GM21786 (cell line): ENCODE measurements around the gene FAM161A.
A peak's percentile ranks its signal among the peaks of the same experiment; 100 is the strongest.
"Not testable (repeated sequence)": the region's sequence is repeated elsewhere in the genome, so short reads cannot be mapped to it uniquely, and the experiment has no call there.

Experiments
- ATAC-seq: cut with Tn5 transposase; IDR thresholded peaks from one replicate; pipeline ENCODE4 v1.9.1; 2021; ENCODE audit not compliant: unreplicated experiment

FAM161A gene, protein sequence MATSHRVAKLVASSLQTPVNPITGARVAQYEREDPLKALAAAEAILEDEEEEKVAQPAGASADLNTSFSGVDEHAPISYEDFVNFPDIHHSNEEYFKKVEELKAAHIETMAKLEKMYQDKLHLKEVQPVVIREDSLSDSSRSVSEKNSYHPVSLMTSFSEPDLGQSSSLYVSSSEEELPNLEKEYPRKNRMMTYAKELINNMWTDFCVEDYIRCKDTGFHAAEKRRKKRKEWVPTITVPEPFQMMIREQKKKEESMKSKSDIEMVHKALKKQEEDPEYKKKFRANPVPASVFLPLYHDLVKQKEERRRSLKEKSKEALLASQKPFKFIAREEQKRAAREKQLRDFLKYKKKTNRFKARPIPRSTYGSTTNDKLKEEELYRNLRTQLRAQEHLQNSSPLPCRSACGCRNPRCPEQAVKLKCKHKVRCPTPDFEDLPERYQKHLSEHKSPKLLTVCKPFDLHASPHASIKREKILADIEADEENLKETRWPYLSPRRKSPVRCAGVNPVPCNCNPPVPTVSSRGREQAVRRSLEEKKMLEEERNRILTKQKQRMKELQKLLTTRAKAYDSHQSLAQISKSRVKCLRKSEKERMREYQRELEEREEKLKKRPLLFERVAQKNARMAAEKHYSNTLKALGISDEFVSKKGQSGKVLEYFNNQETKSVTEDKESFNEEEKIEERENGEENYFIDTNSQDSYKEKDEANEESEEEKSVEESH

DNA sequence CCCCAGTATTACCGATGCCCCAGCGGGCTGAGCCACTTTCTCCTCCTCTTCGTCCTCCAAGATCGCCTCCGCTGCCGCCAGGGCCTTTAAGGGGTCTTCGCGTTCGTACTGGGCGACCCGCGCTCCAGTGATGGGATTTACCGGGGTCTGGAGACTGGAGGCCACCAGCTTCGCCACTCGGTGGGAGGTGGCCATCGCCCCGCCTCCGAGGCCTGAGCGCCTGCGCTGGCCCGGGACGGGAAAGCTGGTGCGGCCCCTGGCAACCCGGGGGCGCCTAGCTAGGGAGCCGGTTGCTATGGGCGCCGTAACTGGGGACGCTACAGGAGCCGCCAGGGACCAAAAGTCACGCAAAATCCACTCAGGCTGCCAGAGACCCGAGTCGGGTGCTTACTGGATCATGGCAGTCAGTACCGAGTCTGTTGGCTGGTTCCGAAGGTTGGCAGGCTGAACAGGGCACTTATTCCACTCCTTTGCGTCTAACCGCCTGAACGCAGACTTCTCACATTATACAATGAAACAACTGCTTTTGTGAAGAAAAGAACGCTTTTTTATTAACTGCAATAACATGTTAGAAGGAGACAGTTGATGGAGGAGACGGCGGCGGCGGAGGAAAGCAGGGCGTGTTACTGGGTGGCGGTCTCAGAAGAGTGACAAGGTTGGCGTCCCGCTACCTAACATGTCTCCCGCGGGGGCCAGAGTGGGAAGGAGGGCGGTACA, at the start of gene FAM161A:
Gene FAM161A, minus strand, starts transcription at position 214 of the 717 bp plus-strand sequence. Its CDS starts 19 bp downstream, at position 195.
- ATAC-seq = peak; percentile 77

DNA sequence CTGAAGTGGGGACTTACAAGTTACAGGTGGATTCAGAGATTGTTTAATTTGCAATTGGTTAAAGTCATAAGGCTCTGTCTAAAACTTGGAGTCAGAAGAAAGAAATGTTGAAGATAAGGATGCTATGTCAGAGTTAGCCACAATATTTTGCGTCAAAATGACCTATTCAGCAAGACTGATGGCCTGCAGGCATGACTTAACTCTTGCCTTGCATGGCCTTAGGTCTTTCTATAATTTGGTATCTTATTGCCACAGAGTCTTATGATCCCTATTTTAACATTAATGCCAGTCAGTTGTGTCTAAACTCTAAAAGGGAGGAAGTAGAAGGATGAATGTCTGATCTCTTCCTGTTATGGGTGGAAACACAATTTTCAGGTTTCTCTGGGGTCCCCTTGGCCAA, 46.4 kb upstream of the FAM161A start:
- no peak for ATAC-seq

DNA sequence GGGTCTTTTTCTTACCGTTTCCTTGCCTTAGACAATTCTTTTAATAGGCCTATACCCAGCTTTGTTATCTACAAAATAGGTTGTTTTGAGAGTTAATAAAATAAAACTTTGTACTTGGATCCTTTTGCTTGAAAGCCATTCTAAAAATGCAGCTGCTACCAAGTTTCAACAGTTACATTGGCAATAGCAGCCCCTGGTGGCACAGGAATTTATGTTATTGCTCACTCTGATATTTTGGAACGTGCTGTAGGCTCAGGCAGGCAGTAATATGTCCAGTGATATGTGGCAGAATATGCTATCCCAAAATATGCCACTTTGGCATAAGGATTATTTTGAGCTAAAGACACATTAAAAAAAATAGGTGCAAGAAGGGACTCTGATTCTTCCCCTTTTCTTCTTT, 45.0 kb upstream of the FAM161A start:
- ATAC-seq = no peak

DNA sequence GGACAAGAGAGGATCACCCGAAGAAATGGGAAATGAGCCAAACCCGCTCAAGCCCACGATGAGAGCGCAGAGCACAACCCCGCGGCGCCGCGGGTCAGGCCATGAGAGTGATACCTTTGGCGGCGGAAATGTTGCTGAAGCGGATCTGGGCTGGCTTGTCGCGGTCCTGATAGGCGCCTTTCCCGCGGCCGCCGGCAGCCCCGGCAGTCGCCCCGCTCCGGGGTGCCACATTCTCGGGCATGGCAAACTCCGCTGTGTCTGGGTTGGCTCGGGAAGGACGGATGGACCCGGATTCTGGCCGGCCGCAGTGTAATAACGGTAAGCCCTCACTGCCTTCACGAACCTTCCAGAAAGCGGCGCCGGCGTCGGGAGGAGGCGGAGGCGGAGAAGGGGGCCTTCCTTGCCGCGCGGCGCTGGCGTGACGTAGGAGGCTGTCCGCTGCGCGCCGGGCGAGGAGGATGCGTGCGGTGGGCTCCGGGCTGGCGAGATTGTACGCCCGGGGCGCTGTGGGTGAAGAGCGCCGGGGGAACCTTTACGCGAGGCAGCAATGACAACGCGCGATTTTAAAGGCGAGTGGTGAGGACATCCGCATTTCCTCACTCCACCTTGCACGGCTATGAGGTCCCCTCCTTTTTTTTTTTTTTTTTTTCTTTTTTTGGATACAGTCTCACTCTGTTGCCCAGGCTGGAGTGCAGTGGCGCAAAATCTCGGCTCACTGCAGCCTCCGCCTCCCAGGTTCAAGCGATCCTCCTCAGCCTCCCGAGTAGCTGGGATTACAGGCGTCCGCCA, 34.6 kb upstream of the FAM161A start, which contains the start of gene CCT4:
Gene CCT4, minus strand, starts transcription at position 390 of the 789 bp plus-strand sequence. Its CDS starts 149 bp downstream, at position 241.
- ATAC-seq = peak; percentile 80

DNA sequence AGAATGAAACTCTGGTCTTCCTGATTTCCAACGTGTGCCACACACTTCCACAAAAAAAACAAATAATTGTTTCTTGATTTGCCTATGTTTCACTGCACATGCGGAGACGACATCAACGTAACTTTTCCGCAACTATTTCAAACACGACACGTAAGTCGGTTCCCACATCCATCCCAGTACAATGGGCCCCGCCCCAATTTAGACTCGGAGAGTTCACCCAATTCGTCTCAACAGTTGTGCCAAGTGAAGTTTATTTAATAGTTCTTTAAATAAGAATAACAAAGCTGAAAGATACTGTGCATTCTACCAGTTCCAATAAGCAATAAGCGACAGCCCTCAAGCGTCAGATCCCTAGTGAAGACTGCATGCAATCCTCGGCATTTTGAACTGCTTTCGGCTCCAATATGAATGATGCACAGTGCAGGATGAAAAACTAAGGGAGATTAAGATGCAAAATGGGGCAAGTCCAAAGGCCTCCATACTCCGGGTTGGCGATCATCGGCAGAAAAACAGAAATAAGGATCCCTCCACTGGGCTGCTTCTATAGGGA, 33.9 kb upstream of the FAM161A start:
- no peak for ATAC-seq

DNA sequence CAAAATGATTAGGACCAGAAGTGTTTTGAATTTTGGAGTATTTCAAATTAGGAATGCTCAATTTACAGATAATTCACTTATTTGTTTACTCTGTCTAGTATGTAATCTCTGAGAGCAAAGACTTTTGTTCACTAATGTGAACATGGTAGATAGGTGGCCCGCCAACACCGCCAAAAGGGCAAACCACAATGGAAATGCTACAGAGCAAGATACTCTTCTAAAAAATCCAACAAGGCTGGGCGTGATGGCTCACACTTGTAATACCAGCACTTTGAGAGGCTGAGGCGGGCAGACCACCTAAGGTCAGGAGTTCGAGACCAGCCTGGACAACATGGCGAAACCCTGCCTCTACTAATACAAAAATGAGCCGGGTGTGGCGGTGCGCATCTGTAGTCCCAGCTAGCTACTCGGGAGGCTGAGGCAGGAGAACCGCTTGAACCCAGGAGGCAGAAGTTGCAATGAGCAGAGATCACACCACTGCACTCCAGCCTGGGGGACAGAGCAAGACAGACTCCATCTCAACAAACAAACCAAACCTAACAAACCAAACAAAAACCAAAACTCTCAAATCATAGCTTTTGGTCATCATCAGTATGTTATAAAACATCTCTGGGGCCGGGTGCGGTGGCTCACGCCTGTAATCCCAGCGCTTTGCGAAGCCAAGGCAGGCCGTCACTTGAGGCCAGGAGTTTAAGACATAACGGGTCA, 32.2 kb upstream of the FAM161A start:
- no peak for ATAC-seq

DNA sequence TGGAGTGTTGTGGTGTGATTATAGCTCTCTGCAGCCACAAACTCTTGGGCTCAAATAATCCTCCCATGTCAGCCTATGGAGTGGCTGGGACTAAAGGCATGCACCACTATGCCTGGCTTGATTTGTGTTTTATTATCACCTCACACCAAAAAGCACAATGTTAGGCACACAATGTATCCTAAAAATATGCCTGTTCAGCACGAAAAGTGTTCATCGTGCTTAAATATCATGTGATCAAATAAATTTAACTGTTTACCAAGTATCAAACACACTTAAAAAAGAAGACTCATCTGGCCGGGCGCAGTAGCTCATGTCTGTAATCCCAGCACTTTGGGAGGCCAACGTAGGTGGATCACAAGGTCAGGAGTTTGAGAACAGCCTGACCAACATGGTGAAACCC, 29.0 kb upstream of the FAM161A start:
- ATAC-seq = no peak

DNA sequence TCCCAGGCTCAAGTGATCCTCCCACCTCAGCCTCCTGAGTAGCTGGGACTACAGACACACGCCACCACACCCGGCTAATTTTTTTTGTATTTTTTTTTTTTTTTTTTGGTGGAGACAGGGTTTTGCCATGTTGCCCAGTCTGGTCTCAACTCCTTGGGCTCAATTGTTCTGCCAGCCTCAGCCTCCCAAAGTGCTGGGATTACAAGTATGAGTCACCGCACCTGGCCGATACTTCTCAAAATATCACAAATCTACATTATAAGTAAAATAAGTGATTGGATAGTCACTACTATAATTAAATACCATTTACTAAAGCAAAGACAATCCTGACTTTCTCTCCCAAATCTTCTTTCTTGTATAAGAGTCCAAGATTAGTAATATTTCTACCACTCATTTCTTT, 25.5 kb upstream of the FAM161A start:
- not testable (repeated sequence) for ATAC-seq

DNA sequence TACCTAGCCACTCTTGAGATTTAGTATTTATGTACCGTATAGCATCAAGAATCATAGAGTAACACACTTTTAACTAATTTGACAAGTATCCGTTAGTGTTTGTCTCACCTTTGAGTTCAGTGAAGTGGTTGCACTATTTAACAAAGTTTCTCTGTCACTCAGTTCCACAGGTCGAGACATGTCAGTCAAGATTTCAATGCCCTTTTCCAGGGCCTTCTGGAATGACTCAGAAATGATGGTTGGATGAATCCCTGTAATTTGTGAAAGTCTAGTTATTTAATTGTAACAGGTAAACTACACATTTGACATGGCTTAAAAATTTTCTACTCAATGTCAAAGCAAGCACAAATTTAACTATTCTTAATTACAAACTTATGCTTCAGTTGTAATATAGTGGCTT, 24.9 kb upstream of the FAM161A start:
- no peak for ATAC-seq

DNA sequence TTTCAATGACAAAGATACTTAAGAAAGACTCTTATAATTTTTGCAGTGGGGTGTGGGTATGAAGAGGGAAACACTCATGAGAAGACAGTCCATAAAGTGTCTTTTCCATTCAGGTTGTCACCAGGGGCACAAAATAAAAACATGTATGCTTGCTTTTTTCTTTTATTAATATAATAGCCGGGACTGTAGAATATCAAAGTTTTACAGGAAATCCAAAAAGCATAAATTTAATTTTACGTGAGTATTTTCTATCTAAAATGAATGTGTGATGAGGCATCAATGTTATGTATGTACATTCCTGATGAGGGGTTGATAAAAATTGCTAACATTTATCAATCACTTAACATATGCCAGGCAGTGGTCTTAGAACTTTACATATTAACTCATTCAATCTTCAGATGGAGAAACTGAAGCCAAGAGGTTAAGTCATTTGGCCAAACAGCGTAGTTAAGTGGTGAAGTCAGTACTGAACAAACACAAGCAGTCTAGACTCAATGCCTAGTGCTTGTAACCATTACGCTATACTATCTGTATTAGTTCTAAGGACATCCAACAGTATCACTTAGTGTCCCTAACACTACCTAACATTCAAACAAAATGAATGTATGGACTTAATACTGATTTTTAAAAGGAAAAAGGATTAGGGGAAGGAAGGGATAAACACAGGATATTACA, 23.8 kb upstream of the FAM161A start:
- no peak for ATAC-seq

DNA sequence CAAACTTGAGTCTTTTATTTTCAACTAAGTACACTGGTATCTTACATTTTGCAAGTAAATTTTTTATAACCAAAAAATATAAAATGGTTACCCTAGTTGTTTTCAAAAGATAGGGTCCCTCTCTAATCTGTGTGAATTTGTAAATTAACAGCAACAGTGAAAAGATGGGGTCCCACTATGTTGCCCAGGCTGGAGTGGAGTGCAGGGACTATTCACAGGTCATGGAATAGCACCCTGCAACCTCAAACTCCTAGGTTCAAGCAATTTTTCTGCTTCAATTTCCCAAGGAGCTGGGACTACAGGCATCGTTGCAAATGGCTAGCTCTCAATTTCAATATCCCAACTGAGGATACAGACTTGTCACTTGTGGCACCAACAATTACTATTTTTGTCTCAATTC, 22.5 kb upstream of the FAM161A start:
- ATAC-seq = no peak

DNA sequence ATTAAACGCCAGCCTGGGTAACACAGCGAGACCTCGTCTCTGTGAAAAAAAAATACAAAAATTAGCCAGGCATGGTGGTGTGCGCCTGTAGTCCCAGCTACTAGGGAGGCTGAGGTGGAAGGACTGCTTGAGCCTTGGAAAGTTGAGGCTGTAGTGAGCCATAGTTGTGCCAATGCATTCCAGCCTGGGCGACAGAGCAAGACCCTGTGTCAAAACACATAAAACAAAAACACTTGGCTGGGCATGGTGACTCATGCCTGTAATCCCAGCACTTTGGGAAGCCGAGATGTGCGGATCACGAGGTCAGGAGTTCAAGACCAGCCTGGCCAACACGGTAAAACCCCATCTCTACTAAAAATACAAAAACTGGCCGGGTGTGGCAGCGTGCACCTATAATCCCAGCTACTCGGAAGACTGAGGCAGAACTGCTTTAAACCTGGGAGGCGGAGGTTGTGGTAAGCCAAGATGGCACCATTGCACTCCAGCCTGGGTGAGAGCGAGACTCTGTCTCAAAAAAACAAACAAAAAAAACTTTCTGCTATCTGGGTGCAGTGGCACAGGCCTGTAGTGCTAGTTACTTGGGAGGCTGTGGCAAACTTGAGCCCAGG, 12.7 kb upstream of the FAM161A start:
- not testable (repeated sequence) for ATAC-seq

DNA sequence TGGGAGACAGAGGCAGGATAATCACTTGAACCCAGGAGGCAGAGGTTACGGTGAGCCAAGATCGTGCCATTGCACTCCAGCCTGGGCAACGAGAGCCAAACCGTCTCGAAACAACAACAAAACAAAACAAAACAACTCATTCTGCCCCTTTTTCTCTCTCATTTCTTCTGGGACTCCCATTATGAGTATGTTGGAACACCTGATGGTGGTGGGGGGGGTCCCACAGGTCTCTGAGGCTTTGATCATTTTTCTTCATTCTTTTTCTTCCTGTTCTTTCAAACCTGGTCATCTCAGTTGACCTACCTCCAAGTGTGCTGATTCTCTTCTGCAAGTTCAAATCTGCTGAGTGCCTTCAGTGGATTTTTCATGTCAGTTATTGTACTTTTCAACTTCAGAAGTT, 8.2 kb upstream of the FAM161A start:
- ATAC-seq = no peak

DNA sequence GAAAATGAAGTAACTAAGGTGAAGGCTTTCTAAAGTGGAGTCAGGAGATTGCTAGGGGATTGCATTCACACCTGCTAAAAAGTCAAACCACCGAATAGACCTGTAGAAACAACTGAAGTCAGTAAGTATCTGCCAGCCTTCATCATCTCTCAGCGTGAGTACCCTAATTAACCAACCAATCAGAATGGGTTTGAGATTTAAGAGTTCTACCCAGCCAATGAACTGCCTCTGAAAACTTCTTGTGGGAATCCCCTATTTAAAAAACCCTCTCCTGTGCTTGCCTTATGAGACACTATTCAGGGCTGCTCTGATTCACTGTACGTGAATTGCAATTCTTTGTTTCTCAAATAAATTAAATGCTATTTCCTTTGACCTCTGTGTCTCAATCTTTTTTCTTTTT, 3.4 kb upstream of the FAM161A start:
- ATAC-seq = no peak

DNA sequence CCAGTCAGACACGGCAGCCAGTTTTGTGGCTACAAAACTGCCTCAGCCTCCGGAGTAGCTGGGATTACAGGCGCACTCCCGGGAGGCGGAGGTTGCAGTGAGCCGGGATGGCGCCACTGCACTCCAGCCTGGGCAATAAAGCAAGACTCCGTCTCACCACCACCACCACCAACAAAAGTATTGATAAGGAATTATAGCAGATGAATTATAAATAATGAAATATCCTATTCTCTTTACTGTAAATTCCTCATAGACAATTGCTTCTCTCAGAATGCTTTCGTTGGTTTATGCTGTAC, 1.4 kb upstream of the FAM161A start:
- no peak for ATAC-seq

DNA sequence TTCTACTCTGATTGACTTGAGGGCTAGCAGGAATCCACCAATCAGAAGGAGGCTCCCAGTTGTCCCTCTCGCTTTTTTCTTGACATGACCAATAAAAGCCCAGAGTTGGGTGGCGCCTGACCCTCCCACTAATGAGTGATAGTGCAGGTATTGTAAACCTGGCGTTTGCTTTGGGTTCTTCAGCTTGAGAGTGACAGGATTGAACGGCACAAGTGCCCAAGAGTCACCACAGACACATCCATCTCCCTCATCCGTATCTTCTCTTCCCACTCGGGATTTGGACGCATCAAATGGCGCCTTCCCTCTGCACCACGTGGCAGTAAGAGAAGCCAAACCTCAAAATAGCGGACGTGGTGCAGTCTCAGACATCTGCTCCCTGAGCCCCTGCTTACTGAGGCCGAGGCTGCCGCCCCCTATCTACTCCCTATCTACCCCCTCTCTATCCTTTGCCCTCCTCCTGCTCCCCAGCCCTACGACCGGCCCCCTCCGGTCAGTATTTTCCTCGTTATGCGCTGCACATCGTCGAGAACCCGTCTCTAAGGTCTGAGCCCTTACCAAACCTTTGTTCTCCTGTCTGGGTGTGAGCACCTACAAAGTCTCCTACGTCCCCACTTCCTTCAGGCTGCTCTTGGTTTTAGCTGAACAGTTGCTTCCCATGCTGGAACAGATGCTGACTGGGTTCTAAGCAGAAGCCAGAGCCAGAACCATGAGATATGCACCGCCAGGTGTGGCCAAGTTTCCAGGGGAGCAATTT, 881 bp upstream of the FAM161A start:
- ATAC-seq = peak; percentile 84

DNA sequence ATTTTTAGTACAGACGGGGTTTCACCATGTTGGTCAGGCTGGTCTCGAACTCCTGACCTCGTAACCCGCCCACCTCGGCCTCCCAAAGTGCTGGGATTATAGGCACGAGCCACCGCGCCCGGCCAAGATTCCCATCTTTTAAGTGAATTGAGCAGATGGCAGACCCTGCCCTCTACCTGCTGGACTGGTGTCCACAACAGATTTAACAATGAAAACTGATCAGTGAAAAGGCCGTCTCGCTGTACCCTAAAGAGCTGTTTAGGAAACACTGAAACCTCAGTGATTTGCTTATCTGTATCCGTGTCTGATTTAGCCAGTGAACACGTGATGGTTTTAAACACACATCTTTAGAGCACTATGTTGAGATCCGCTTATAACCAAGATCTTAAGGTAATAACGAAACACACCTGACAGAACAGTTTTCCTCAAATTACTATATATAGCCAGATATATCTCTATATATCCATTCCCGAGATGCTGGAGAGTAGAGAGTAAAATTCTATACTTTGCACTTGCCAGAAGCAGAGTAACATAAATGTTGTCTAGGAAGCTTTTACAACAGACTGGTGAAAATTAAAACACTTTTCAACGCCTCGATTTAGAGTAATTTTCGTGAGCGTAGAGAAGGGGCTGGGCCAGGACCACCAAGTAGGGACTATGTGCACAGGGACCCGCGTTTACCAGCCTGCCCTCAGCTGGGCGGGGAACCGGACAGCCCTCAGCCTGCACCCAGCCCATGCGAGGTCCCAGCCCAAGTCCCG, 594 bp downstream of the FAM161A start:
- peak; percentile 60 for ATAC-seq

DNA sequence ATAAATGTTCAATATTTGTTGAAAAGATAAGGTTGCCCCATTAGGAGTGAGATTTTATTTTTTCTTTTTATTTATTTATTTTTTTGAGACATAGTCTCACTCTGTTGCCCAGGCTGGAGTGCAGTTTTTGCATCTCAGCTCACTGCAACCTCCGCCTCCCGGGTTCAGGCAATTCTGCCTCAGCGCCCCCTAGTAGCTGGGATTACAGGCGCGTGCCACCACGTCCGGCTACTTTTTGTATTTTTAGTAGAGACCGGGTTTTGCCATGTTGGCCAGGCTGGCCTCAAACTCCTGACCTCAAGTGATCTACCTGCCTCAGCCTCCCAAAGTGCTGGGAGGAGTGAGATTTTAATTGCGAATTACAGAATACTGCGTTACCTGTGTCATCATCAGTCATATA, 2.6 kb downstream of the FAM161A start:
- not testable (repeated sequence) for ATAC-seq
